Ovary (tissue), 3 donors: ENCODE data around the gene ANKRD22.

ENCODE experiments used
- CTCF ChIP-seq, 3 donors: fragments of 450-650 bp in 2 of 3; fragments of 200-600 bp in 1 of 3; IDR thresholded peaks; one replicate each; pipeline versions ENCODE4 v1.5.1 to v1.8.0; 2016 to 2022; ENCODE audit warnings: antibody characterized with exemption in 3 of 3, mild to moderate bottlenecking in 1 of 3
- EP300 ChIP-seq: sonication (generic); formaldehyde crosslinking; IDR thresholded peaks from one replicate; pipeline ENCODE4 v1.6.1; 2017; ENCODE audit warnings: antibody characterized with exemption
- POLR2A ChIP-seq: fragments of 450-650 bp; IDR thresholded peaks from one replicate; pipeline ENCODE4 v1.6.1; 2017; ENCODE audit warnings: antibody characterized with exemption, mild to moderate bottlenecking, moderate library complexity
- donor health status: DM: no; HTN: no; CAD: no.

- TF ChIP-seq CTCF (IDR thresholded peaks at IDR 0.05) (no peak), POLR2A (no peak), EP300 (no peak)
Measured at GRCh38 chr10:88888810-88889445, 37.3 kb upstream of the ANKRD22 start.
